ENCODE results near the gene LAMC1. TPM values are rescaled to one million over a fixed set of nuclear protein-coding genes. Genes with fewer than 3 reads are reported as not detected.

Gene LAMC1
- under 1 TPM in 1 of 2 experiments, not detected in 1; 0.40 TPM for total RNA-seq

- DNase-seq (no peak), ATAC-seq (peak; percentile 43)
- no peak within 1 kb of the TSS for H3K27ac Mint-ChIP-seq
- no peaks in the 10 kb centered on the region for H3K9me3 Mint-ChIP-seq (ENCODE audit: low read depth)
- peak within 1 kb of the TSS; percentile 67 for H3K4me3 Mint-ChIP-seq
- H3K27me3 Mint-ChIP-seq, result peaks cover 64% of the 10 kb centered on the region
- peaks cover 19% of the 10 kb centered on the region for H3K4me1 Mint-ChIP-seq
- no peaks in the 10 kb centered on the region for H3K36me3 Mint-ChIP-seq
- CTCF ChIA-PET, result no interaction called here
Measured at GRCh38 chr1:183023146-183023600, at the start of gene LAMC1. Gene LAMC1 (plus strand): TSS chr1:183023420. CDS start chr1:183023717, 297 bp downstream.

GRCh38 chr1:182974506-182975191 is 48.6 kb upstream of the LAMC1 start:
- Mint-ChIP-seq H3K9me3 (ENCODE audit: low read depth) (no peaks in the 10 kb centered on the region), H3K4me3 (no peak overlapping the region), H3K36me3 (no peaks in the 10 kb centered on the region), H3K27me3 (peaks cover 23% of the 10 kb centered on the region), H3K4me1 (no peaks in the 10 kb centered on the region), H3K27ac (no peak overlapping the region)
- ATAC-seq (no peak), DNase-seq (no peak)
- CTCF ChIA-PET, result no interaction called here

- no peaks in the 10 kb centered on the region for H3K36me3 Mint-ChIP-seq
- ATAC-seq (no peak), DNase-seq (no peak)
- peaks cover 13% of the 10 kb centered on the region for H3K27me3 Mint-ChIP-seq
- no peak overlapping the region for H3K27ac Mint-ChIP-seq
- no peaks in the 10 kb centered on the region for H3K9me3 Mint-ChIP-seq (ENCODE audit: low read depth)
- no peaks in the 10 kb centered on the region for H3K4me1 Mint-ChIP-seq
- CTCF ChIA-PET, result interaction anchor here (1.1 kb wide), 1 partner anchor 10 kb away, joined by 3 read pairs; no protein-coding TSS in a partner anchor
- no peak overlapping the region for H3K4me3 Mint-ChIP-seq
Measured at GRCh38 chr1:182977480-182977879, 45.7 kb upstream of the LAMC1 start.

- Mint-ChIP-seq H3K9me3 (ENCODE audit: low read depth) (no peaks in the 10 kb centered on the region), H3K4me1 (no peaks in the 10 kb centered on the region)
- no peak for ATAC-seq
Measured at GRCh38 chr1:182978151-182978853, 44.9 kb upstream of the LAMC1 start.

GRCh38 chr1:182984138-182984537 is 39.1 kb upstream of the LAMC1 start:
- CTCF ChIA-PET, result no interaction called here
- no peak overlapping the region for H3K4me3 Mint-ChIP-seq
- H3K36me3 Mint-ChIP-seq, result no peaks in the 10 kb centered on the region
- ATAC-seq (no peak), DNase-seq (no peak)
- no peaks in the 10 kb centered on the region for H3K9me3 Mint-ChIP-seq (ENCODE audit: low read depth)
- H3K27ac Mint-ChIP-seq, result no peak overlapping the region
- H3K4me1 Mint-ChIP-seq, result no peaks in the 10 kb centered on the region
- peaks cover 16% of the 10 kb centered on the region for H3K27me3 Mint-ChIP-seq

More at GRCh38 chr1:182978151-182978853, 44.9 kb upstream of the LAMC1 start:
- no peak overlapping the region for H3K4me3 Mint-ChIP-seq
- no peaks in the 10 kb centered on the region for H3K36me3 Mint-ChIP-seq
- no peak for DNase-seq
- H3K27me3 Mint-ChIP-seq, result peaks cover 8% of the 10 kb centered on the region
- H3K27ac Mint-ChIP-seq, result no peak overlapping the region
- CTCF ChIA-PET, result interaction anchor here (1.1 kb wide), 1 partner anchor 9 kb away, joined by 3 read pairs; no protein-coding TSS in a partner anchor

- ATAC-seq (no peak), DNase-seq (no peak)
- Mint-ChIP-seq H3K4me1 (no peaks in the 10 kb centered on the region), H3K27ac (no peak overlapping the region), H3K9me3 (ENCODE audit: low read depth) (no peaks in the 10 kb centered on the region), H3K27me3 (peaks cover 16% of the 10 kb centered on the region), H3K36me3 (no peaks in the 10 kb centered on the region), H3K4me3 (no peak overlapping the region)
- CTCF ChIA-PET, result no interaction called here
Measured at GRCh38 chr1:182984621-182985020, 38.6 kb upstream of the LAMC1 start.

- DNase-seq, result no peak
- no peaks in the 10 kb centered on the region for H3K36me3 Mint-ChIP-seq
- no peak overlapping the region for H3K4me3 Mint-ChIP-seq
- no peaks in the 10 kb centered on the region for H3K9me3 Mint-ChIP-seq (ENCODE audit: low read depth)
- CTCF ChIA-PET, result no interaction called here
- H3K27ac Mint-ChIP-seq, result no peak overlapping the region
- ATAC-seq, result no peak
- no peaks in the 10 kb centered on the region for H3K4me1 Mint-ChIP-seq
- H3K27me3 Mint-ChIP-seq, result peaks cover 22% of the 10 kb centered on the region
Measured at GRCh38 chr1:182985876-182986275, 37.3 kb upstream of the LAMC1 start.

GRCh38 chr1:182990413-182991144 is 32.6 kb upstream of the LAMC1 start:
- Mint-ChIP-seq H3K9me3 (ENCODE audit: low read depth) (no peaks in the 10 kb centered on the region), H3K4me3 (no peak overlapping the region), H3K4me1 (no peaks in the 10 kb centered on the region), H3K27me3 (peaks cover 22% of the 10 kb centered on the region), H3K36me3 (no peaks in the 10 kb centered on the region), H3K27ac (no peak overlapping the region)
- CTCF ChIA-PET, result no interaction called here
- ATAC-seq (no peak), DNase-seq (no peak)

GRCh38 chr1:182993746-182994145 is 29.5 kb upstream of the LAMC1 start:
- H3K9me3 Mint-ChIP-seq (ENCODE audit: low read depth), result no peaks in the 10 kb centered on the region
- no peak overlapping the region for H3K4me3 Mint-ChIP-seq
- H3K27ac Mint-ChIP-seq, result no peak overlapping the region
- H3K36me3 Mint-ChIP-seq, result no peaks in the 10 kb centered on the region
- CTCF ChIA-PET, result interaction anchor here (1.4 kb wide), 1 partner anchor 21 kb away, joined by 3 read pairs; no protein-coding TSS in a partner anchor
- peaks cover 12% of the 10 kb centered on the region for H3K4me1 Mint-ChIP-seq
- peaks cover 29% of the 10 kb centered on the region for H3K27me3 Mint-ChIP-seq
- DNase-seq (no peak), ATAC-seq (no peak)

- Mint-ChIP-seq H3K27ac (no peak overlapping the region), H3K9me3 (ENCODE audit: low read depth) (no peaks in the 10 kb centered on the region), H3K4me3 (no peak overlapping the region), H3K4me1 (peaks cover 12% of the 10 kb centered on the region), H3K27me3 (peaks cover 35% of the 10 kb centered on the region), H3K36me3 (no peaks in the 10 kb centered on the region)
- ATAC-seq (no peak), DNase-seq (no peak)
- CTCF ChIA-PET, result no interaction called here
Measured at GRCh38 chr1:182995894-182996293, 27.3 kb upstream of the LAMC1 start.

GRCh38 chr1:182996816-182997215 is 26.4 kb upstream of the LAMC1 start:
- no peak for DNase-seq
- no peak for ATAC-seq
- no peaks in the 10 kb centered on the region for H3K36me3 Mint-ChIP-seq
- no peaks in the 10 kb centered on the region for H3K9me3 Mint-ChIP-seq (ENCODE audit: low read depth)
- CTCF ChIA-PET, result no interaction called here
- peaks cover 12% of the 10 kb centered on the region for H3K4me1 Mint-ChIP-seq
- no peak overlapping the region for H3K27ac Mint-ChIP-seq
- H3K4me3 Mint-ChIP-seq, result no peak overlapping the region
- H3K27me3 Mint-ChIP-seq, result peaks cover 39% of the 10 kb centered on the region

- Mint-ChIP-seq H3K9me3 (ENCODE audit: low read depth) (no peaks in the 10 kb centered on the region), H3K27ac (no peak overlapping the region), H3K36me3 (no peaks in the 10 kb centered on the region), H3K27me3 (peaks cover 36% of the 10 kb centered on the region), H3K4me3 (no peak overlapping the region), H3K4me1 (peaks cover 12% of the 10 kb centered on the region)
- DNase-seq, result no peak
- no peak for ATAC-seq
- CTCF ChIA-PET, result no interaction called here
Measured at GRCh38 chr1:182998482-182998881, 24.7 kb upstream of the LAMC1 start.

- no peak for DNase-seq
- peaks cover 12% of the 10 kb centered on the region for H3K4me1 Mint-ChIP-seq
- CTCF ChIA-PET, result no interaction called here
- no peak overlapping the region for H3K27ac Mint-ChIP-seq
- no peak for ATAC-seq
- no peaks in the 10 kb centered on the region for H3K36me3 Mint-ChIP-seq
- H3K27me3 Mint-ChIP-seq, result peaks cover 43% of the 10 kb centered on the region
- no peak overlapping the region for H3K4me3 Mint-ChIP-seq
- H3K9me3 Mint-ChIP-seq (ENCODE audit: low read depth), result no peaks in the 10 kb centered on the region
Measured at GRCh38 chr1:183000167-183000962, 22.9 kb upstream of the LAMC1 start.

All from activated CD8-positive, alpha-beta memory T cell treated with anti-CD3 and anti-CD28 coated beads, Interleukin-2, amount 10 ng/mL, durations not matched to agents 7 days and 5 days (primary cell).